H1 (cell line): ENCODE results near the gene NXPH4. TPM values are rescaled to one million over a fixed set of nuclear protein-coding genes. Genes with fewer than 3 reads are reported as not detected.

Source experiments
- HDAC2 ChIP-seq, 2 experiments: fragments of 300-600 bp in 1 of 2; sonication (generic) in 1 of 2; IDR thresholded peaks; 2 replicates each; pipeline ENCODE4 v1.6.1; 2011 to 2012; ENCODE audit warnings: low read depth in 2 of 2, low read length in 2 of 2, mild to moderate bottlenecking in 2 of 2, moderate library complexity in 2 of 2, borderline replicate concordance in 1 of 2, inconsistent platforms in 1 of 2
- SUZ12 ChIP-seq: fragments of 200-600 bp; sonication (generic); IDR thresholded peaks from 2 replicates; pipeline ENCODE4 v1.6.1; 2012; ENCODE audit warnings: mild to moderate bottlenecking, inconsistent platforms, low read length, moderate library complexity, mixed read lengths
- YY1 ChIP-seq: IDR thresholded peaks from 2 replicates; pipeline ENCODE4 v1.6.1; 2011; ENCODE audit warnings: low read depth, mild to moderate bottlenecking, low read length
- polyA plus RNA-seq, 7 experiments: library from polyadenylated mRNA; depleted of rRNA in 3 of 7; stranded (reverse) in 5 of 7; unstranded in 2 of 7; fragments of >200 nt in 5 of 7; fragments of 200-250 nt in 2 of 7; gene quantifications; 1 replicate in 5 of 7; 2 replicates in 1 of 7; 4 replicates in 1 of 7; pipeline versions ENCODE4 v1.2.1 to v1.2.3, GENCODE V29; 2011 to 2013; ENCODE audit warnings: missing spikeins in 2 of 7, mixed read lengths in 2 of 7
- total RNA-seq: library from RNA; stranded (reverse); fragmentation: NEBNext Ultra II Directional; extraction: Animal tissue kit (Norgen Biotek cat#: 25700); gene quantifications from 2 replicates; pipeline ENCODE4 v1.2.1, GENCODE V29; 2021
- TF ChIP-seq, protein P1 (sequence below): fragments of 300-600 bp; sonication (generic); IDR thresholded peaks from 2 replicates; pipeline ENCODE4 v1.7.1; 2012; ENCODE audit warnings: low read length, moderate library complexity, mild to moderate bottlenecking, inconsistent platforms; ENCODE audit not compliant: insufficient replicate concordance

Gene NXPH4
- total and polyA plus RNA-seq, 2 of the 8 experiments (the other 6 are each of a cell fraction or from before 2014, with no cell fraction given): 0.92 to 1.7 TPM

DNA sequence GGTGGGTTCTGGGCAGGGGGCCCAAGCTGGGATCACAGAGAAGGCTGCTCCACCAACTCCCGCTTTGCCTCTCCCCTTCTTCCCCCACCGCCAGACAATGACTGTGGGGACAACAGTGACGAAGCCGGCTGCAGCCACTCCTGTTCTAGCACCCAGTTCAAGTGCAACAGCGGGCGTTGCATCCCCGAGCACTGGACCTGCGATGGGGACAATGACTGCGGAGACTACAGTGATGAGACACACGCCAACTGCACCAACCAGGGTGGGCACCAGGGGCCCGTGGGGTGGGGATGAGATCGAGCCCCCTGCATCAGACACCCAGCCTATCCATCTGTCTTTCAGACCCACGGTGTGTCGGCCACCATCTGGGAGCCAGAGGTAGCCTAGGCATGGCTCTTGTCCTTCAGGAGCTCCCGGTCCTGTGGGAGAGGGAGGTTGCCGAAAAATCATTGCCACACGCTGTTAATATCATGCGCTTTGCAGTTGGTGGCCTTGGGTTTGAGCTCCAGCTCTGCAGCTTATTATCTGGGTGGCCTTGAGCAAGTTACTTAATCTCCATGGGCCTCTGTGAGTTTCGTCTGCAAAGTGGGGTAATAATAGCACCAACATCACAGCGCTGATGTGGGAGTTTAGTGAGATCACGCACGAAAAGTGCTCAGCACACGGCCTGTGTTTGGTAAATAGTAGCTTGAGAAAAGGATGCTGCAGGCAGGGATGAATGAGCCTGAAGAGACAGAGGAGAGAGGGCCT is 47.4 kb upstream of the NXPH4 start (continued):
- TF ChIP-seq, protein P1, sequence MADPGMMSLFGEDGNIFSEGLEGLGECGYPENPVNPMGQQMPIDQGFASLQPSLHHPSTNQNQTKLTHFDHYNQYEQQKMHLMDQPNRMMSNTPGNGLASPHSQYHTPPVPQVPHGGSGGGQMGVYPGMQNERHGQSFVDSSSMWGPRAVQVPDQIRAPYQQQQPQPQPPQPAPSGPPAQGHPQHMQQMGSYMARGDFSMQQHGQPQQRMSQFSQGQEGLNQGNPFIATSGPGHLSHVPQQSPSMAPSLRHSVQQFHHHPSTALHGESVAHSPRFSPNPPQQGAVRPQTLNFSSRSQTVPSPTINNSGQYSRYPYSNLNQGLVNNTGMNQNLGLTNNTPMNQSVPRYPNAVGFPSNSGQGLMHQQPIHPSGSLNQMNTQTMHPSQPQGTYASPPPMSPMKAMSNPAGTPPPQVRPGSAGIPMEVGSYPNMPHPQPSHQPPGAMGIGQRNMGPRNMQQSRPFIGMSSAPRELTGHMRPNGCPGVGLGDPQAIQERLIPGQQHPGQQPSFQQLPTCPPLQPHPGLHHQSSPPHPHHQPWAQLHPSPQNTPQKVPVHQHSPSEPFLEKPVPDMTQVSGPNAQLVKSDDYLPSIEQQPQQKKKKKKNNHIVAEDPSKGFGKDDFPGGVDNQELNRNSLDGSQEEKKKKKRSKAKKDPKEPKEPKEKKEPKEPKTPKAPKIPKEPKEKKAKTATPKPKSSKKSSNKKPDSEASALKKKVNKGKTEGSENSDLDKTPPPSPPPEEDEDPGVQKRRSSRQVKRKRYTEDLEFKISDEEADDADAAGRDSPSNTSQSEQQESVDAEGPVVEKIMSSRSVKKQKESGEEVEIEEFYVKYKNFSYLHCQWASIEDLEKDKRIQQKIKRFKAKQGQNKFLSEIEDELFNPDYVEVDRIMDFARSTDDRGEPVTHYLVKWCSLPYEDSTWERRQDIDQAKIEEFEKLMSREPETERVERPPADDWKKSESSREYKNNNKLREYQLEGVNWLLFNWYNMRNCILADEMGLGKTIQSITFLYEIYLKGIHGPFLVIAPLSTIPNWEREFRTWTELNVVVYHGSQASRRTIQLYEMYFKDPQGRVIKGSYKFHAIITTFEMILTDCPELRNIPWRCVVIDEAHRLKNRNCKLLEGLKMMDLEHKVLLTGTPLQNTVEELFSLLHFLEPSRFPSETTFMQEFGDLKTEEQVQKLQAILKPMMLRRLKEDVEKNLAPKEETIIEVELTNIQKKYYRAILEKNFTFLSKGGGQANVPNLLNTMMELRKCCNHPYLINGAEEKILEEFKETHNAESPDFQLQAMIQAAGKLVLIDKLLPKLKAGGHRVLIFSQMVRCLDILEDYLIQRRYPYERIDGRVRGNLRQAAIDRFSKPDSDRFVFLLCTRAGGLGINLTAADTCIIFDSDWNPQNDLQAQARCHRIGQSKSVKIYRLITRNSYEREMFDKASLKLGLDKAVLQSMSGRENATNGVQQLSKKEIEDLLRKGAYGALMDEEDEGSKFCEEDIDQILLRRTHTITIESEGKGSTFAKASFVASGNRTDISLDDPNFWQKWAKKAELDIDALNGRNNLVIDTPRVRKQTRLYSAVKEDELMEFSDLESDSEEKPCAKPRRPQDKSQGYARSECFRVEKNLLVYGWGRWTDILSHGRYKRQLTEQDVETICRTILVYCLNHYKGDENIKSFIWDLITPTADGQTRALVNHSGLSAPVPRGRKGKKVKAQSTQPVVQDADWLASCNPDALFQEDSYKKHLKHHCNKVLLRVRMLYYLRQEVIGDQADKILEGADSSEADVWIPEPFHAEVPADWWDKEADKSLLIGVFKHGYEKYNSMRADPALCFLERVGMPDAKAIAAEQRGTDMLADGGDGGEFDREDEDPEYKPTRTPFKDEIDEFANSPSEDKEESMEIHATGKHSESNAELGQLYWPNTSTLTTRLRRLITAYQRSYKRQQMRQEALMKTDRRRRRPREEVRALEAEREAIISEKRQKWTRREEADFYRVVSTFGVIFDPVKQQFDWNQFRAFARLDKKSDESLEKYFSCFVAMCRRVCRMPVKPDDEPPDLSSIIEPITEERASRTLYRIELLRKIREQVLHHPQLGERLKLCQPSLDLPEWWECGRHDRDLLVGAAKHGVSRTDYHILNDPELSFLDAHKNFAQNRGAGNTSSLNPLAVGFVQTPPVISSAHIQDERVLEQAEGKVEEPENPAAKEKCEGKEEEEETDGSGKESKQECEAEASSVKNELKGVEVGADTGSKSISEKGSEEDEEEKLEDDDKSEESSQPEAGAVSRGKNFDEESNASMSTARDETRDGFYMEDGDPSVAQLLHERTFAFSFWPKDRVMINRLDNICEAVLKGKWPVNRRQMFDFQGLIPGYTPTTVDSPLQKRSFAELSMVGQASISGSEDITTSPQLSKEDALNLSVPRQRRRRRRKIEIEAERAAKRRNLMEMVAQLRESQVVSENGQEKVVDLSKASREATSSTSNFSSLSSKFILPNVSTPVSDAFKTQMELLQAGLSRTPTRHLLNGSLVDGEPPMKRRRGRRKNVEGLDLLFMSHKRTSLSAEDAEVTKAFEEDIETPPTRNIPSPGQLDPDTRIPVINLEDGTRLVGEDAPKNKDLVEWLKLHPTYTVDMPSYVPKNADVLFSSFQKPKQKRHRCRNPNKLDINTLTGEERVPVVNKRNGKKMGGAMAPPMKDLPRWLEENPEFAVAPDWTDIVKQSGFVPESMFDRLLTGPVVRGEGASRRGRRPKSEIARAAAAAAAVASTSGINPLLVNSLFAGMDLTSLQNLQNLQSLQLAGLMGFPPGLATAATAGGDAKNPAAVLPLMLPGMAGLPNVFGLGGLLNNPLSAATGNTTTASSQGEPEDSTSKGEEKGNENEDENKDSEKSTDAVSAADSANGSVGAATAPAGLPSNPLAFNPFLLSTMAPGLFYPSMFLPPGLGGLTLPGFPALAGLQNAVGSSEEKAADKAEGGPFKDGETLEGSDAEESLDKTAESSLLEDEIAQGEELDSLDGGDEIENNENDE: no peak
- TF ChIP-seq HDAC2 (IDR thresholded peaks at IDR 0.05; ENCODE audit: borderline replicate concordance in 1 of 2, low read depth in 2 of 2, low read length in 2 of 2) (no peak), YY1 (no peak), SUZ12 (no peak)
